Measurements from ENCODE around the gene NFKB2. TPM values are rescaled to one million over a fixed set of nuclear protein-coding genes. Genes with fewer than 3 reads are reported as not detected.

Gene NFKB2
- total RNA-seq, 4 donors from 2014 or later, result 10.7 to 20.2 (median 15.6) TPM

DNA sequence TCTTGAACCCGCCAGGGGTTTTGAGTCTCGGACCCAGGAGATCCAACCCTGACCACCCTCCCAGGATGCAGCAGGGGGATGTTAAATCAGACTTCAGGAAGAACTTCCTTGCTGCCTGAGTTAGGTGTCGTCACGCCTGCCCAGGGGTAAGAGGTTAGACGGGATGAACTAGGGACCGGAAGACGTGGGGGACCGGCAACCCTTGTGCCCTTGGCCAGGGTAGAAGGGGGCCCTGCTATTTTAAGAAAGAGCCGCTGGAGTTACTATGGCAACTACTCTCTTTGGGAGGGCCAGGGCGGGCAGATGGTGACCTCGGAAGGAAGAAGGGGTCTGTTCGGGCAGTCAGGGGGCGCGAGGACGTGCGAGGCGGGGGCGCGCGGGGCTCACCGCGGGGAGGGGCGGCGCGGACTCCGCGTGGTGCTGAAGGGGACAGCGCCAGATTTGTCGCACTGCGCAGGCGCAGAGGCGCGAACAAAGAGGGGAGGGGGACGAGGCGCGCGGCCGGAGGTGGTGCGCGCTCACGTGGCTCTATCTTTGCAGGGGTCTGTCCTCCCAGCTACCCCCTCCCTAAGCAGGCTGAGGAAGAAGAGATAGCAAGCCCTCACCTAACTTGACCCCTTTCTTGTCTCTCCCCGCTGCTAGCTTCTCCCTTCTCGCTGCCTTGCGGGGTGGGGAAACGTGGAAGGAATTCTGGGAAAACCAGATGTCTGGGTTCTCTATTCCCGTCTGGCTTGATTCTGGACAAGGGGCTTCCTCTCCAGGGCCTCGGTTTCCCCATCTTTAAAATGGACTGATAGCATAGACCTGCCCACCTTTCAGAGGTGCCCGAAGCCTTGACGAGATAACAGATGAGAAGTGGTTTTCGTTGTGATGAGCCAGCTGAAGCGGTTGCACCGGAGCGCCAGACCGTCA is 24.0 kb downstream of the NFKB2 start:
- Histone ChIP-seq H3K27me3 (peaks cover 0 to 49% (median 2%) of the 10 kb centered on the region in 4 donors), H3K4me3 (peak overlapping the region; percentile 66 to 97 (median 92)), H3K9me3 (no peaks in the 10 kb centered on the region), H3K27ac (peak overlapping the region in 3 of 4 donors; percentile 95 to 96 (median 95)), H3K36me3 (peaks cover 5 to 17% (median 7%) of the 10 kb centered on the region in 3 donors), H3K4me1 (peaks cover 29 to 50% (median 32%) of the 10 kb centered on the region in 3 donors)
- TF ChIP-seq POLR2A (IDR thresholded peaks at IDR 0.05), result no peak
- TF ChIP-seq, protein P1, sequence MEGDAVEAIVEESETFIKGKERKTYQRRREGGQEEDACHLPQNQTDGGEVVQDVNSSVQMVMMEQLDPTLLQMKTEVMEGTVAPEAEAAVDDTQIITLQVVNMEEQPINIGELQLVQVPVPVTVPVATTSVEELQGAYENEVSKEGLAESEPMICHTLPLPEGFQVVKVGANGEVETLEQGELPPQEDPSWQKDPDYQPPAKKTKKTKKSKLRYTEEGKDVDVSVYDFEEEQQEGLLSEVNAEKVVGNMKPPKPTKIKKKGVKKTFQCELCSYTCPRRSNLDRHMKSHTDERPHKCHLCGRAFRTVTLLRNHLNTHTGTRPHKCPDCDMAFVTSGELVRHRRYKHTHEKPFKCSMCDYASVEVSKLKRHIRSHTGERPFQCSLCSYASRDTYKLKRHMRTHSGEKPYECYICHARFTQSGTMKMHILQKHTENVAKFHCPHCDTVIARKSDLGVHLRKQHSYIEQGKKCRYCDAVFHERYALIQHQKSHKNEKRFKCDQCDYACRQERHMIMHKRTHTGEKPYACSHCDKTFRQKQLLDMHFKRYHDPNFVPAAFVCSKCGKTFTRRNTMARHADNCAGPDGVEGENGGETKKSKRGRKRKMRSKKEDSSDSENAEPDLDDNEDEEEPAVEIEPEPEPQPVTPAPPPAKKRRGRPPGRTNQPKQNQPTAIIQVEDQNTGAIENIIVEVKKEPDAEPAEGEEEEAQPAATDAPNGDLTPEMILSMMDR (IDR thresholded peaks at IDR 0.05), result no peak
- 0 to 3% methylated on average over 15 to 31 of the region's 54 CpGs for WGBS, 2 donors
- DNase-seq, result no peak
- intact Hi-C loops (cut with DNase I), result no loop called here

DNA sequence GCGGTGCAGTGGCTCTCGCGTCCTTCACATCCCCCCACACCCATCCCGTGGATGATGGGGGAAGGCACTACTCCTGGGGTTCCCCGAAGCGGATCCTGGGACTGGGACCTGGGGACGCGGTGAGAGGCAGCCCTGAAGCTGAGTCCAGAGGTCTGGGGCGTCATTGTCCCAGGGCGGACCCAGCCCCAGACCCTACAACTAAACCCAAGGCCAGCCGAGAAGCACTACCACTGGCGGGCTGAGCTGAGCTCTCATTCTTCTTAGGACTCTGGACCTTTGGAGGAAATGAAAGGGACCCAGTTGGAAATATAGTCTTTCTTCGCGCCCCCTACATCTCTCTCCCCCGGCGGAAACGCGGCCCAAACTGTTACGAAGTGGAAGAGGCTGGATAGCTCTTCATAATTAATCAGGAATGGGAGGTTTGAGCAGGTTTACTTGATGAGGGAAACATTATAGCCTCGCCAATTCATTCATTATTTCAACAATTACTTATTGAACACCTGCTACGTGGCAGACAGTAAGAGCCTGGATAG is 24.7 kb downstream of the NFKB2 start:
- 0 to 2% methylated on average over 9 to 14 of the region's 21 CpGs for WGBS, 2 donors
- no peaks in the 10 kb centered on the region for H3K9me3 ChIP-seq
- H3K4me1 ChIP-seq, result peaks cover 29 to 50% (median 32%) of the 10 kb centered on the region in 3 donors
- peak overlapping the region; percentile 87 to 96 (median 95) for H3K27ac ChIP-seq
- peaks cover 5 to 24% (median 9%) of the 10 kb centered on the region in 3 donors for H3K36me3 ChIP-seq
- no peak for TF ChIP-seq POLR2A (IDR thresholded peaks at IDR 0.05)
- TF ChIP-seq, protein P1 (IDR thresholded peaks at IDR 0.05), result no peak
- DNase-seq, result no peak
- peaks cover 0 to 42% (median 2%) of the 10 kb centered on the region in 4 donors for H3K27me3 ChIP-seq
- intact Hi-C loops (cut with DNase I), result no loop called here
- H3K4me3 ChIP-seq, result peak overlapping the region; percentile 66 to 97 (median 92)

DNA sequence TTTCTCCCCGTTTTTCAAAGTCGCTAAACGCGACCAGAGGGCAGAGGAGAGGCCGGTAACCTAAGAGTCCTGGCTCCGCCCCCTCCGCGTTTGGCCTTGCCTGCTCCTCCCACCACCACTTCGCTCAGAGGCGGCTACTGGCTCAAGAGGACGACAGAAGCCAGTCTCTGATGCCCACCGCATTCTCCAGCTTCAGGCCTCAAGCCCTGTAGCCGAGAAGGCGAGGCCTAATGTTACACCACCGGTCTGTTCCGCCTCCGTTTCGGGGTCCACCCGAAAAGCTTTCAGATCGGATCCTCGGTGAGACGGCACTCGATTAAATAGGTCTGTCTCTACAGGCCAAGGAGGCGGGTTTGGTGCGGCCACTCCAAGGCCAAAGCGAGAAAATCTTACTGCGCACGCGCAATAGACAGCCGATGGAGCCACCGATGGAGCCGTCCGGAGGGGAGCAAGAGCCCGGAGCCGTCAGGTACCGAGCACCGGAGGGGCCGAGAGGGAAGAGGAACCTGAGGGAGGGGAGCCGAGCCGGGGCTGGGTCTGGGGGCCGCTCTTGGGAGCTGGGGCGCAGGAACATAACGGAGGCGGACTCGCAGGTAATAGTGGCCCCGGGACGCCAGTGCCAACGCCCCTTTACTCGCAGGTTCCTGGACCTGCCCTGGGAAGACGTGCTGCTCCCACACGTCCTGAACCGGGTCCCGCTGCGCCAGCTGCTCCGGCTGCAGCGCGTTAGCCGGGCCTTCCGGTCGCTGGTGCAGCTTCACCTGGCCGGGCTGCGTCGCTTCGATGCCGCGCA is 25.4 kb downstream of the NFKB2 start, which contains the start of gene FBXL15:
FBXL15 (plus strand) TSS at position 123 of the 793 bp plus-strand sequence; CDS start at position 417, 294 bp downstream.
- intact Hi-C loops (cut with DNase I), result no loop called here
- peaks cover 29 to 50% (median 32%) of the 10 kb centered on the region in 3 donors for H3K4me1 ChIP-seq
- 0 to 3% methylated on average over 8 to 18 of the region's 66 CpGs for WGBS, 2 donors
- peak within 1 kb of the TSS; percentile 87 to 96 (median 95) for H3K27ac ChIP-seq
- peaks cover 5 to 24% (median 9%) of the 10 kb centered on the region in 3 donors for H3K36me3 ChIP-seq
- peak; percentile 78 for DNase-seq
- H3K4me3 ChIP-seq, result peak within 1 kb of the TSS; percentile 66 to 97 (median 92)
- peaks cover 0 to 36% (median 0%) of the 10 kb centered on the region in 4 donors for H3K27me3 ChIP-seq
- TF ChIP-seq, protein P1 (IDR thresholded peaks at IDR 0.05), result peak in 1 of 6 experiments; percentile 33
- TF ChIP-seq POLR2A (IDR thresholded peaks at IDR 0.05), result peak in 2 of 4 donors; percentile 31 to 39
- no peaks in the 10 kb centered on the region for H3K9me3 ChIP-seq

DNA sequence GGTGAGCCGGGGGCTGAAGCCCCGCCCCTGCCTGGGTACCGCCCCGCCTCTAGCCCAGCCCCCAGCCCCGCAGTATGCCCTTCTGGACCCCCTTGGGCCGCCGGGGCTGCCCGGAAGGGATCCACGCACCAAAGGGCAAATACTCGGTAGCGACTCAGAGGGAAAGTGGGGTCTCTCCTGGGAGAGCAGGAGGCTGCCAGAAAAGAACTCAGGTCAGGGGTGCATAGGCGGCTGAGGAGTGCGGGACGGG is 25.9 kb downstream of the NFKB2 start:
- peaks cover 29 to 50% (median 32%) of the 10 kb centered on the region in 3 donors for H3K4me1 ChIP-seq
- H3K9me3 ChIP-seq, result no peaks in the 10 kb centered on the region
- DNase-seq, result no peak
- H3K4me3 ChIP-seq, result peak overlapping the region; percentile 66 to 97 (median 92)
- peaks cover 0 to 30% (median 0%) of the 10 kb centered on the region in 4 donors for H3K27me3 ChIP-seq
- intact Hi-C loops (cut with DNase I), result no loop called here
- WGBS, 2 donors, result no CpG with 5 or more reads among the region's 14 CpGs
- no peak for TF ChIP-seq POLR2A (IDR thresholded peaks at IDR 0.05)
- TF ChIP-seq, protein P1 (IDR thresholded peaks at IDR 0.05), result no peak
- peak overlapping the region; percentile 87 to 96 (median 95) for H3K27ac ChIP-seq
- H3K36me3 ChIP-seq, result peaks cover 5 to 24% (median 9%) of the 10 kb centered on the region in 3 donors
